SU-DHL-6 (cell line): Measurements from ENCODE around the gene NCOA5.

Experiments
- H2AFZ ChIP-seq: fragments of 200-600 bp; sonication (generic); 2 replicates; pipeline ENCODE4 v1.6.1; 2014; ENCODE audit warnings: low read depth, mild to moderate bottlenecking, moderate library complexity, mixed read lengths, antibody characterized with exemption, low read length; ENCODE audit not compliant: severe bottlenecking
- H3F3A ChIP-seq: fragments of 200-600 bp; shearing (Covaris generic); 2 replicates; pipeline ENCODE4 v1.6.0; 2016; ENCODE audit warnings: antibody characterized with exemption, mild to moderate bottlenecking; ENCODE audit not compliant: insufficient read depth
- H3K27ac ChIP-seq: fragments of 200-600 bp; sonication (generic); 2 replicates; pipeline ENCODE4 v1.5.1; 2016; ENCODE audit warnings: low read depth, mild to moderate bottlenecking, low read length, moderate library complexity, mixed read lengths
- H3K27me3 ChIP-seq: fragments of 200-600 bp; sonication (generic), shearing (Covaris generic); 2 replicates; pipeline ENCODE4 v1.6.0; 2014; ENCODE audit warnings: mild to moderate bottlenecking, low read length
- H3K36me3 ChIP-seq: fragments of 200-600 bp; sonication (generic); 2 replicates; pipeline ENCODE4 v1.6.1; 2014; ENCODE audit warnings: mild to moderate bottlenecking, low read length, mixed read lengths
- H3K4me2 ChIP-seq: fragments of 300-600, 200-600 bp; shearing (Covaris generic), sonication (generic); 2 replicates; pipeline ENCODE4 v1.6.0; 2014; ENCODE audit warnings: low read length, low read depth, mild to moderate bottlenecking; ENCODE audit not compliant: poor library complexity, severe bottlenecking
- H3K4me3 ChIP-seq: fragments of 200-600 bp; sonication (generic); 2 replicates; pipeline ENCODE4 v1.5.1; 2014; ENCODE audit warnings: antibody characterized with exemption, low read length, mild to moderate bottlenecking, mixed read lengths; ENCODE audit not compliant: insufficient read depth, poor library complexity, severe bottlenecking
- H3K79me2 ChIP-seq: fragments of 200-600 bp; sonication (generic); 2 replicates; pipeline ENCODE4 v1.6.1; 2014; ENCODE audit warnings: mild to moderate bottlenecking, low read length, moderate library complexity; ENCODE audit not compliant: insufficient read depth
- H3K9ac ChIP-seq: fragments of 200-600 bp; sonication (generic); 2 replicates; pipeline ENCODE4 v1.7.0; 2014; ENCODE audit warnings: mild to moderate bottlenecking, low read length
- H3K9me2 ChIP-seq: fragments of 200-600 bp; sonication (generic); replicated peaks from 2 replicates; pipeline ENCODE4 v1.6.1; 2014; ENCODE audit warnings: low read length; ENCODE audit not compliant: insufficient read depth
- H3K9me3 ChIP-seq: fragments of 200-600 bp; sonication (generic); 2 replicates; pipeline ENCODE4 v1.6.1; 2014; ENCODE audit warnings: low read length, mixed read lengths; ENCODE audit not compliant: insufficient read depth
- H4K20me1 ChIP-seq: fragments of 200-600 bp; sonication (generic); 2 replicates; pipeline ENCODE4 v1.6.1; 2014; ENCODE audit warnings: low read depth, mild to moderate bottlenecking, antibody characterized with exemption, low read length, moderate library complexity, mixed read lengths
- CTCF ChIP-seq: fragments of 200-600 bp; sonication (generic); IDR thresholded peaks from one replicate; pipeline ENCODE4 v1.5.1; 2017; ENCODE audit warnings: antibody characterized with exemption, mild to moderate bottlenecking, low read length, moderate library complexity; ENCODE audit not compliant: insufficient read depth, poor library complexity, severe bottlenecking
- EZH2phosphoT487 ChIP-seq: fragments of 200-600 bp; sonication (generic), shearing (Covaris generic); conservative IDR thresholded peaks from 2 replicates; pipeline ENCODE4 v1.6.1; 2018; ENCODE audit warnings: mild to moderate bottlenecking, antibody characterized with exemption, low read length, moderate library complexity, mixed read lengths

NCOA5 gene

GRCh38 chr20:46089417-46090388 is at the start of gene NCOA5:
TSS of gene NCOA5 (minus strand) at chr20:46089962. CDS start at chr20:46079424, 10,538 bp downstream.
- H3K9me3 ChIP-seq = no peaks in the 10 kb centered on the region
- peaks cover 48% of the 10 kb centered on the region for H3K79me2 ChIP-seq
- H3K27ac ChIP-seq = peak within 1 kb of the TSS; percentile 76
- H3K27me3 ChIP-seq = no peaks in the 10 kb centered on the region
- peak within 1 kb of the TSS; percentile 93 for H3K4me3 ChIP-seq
- H3K9ac ChIP-seq = peak within 1 kb of the TSS; percentile 95
- TF ChIP-seq CTCF = no peak
- H3K9me2 ChIP-seq = no peaks in the 10 kb centered on the region
- no peaks in the 10 kb centered on the region for H3K36me3 ChIP-seq
- H2AFZ ChIP-seq = peak within 1 kb of the TSS; percentile 60
- H3F3A ChIP-seq = 0 out of 2 replicates have a peak, but pooled peaks cover 9% of the 10 kb centered on the region
- H3K4me2 ChIP-seq = peak within 1 kb of the TSS; percentile 98
- H4K20me1 ChIP-seq = peaks cover 23% of the 10 kb centered on the region; the same call in 1 of the 2 replicates

GRCh38 chr20:46139266-46139889 is 49.6 kb upstream of the NCOA5 start:
- H3K27ac ChIP-seq = no peak overlapping the region
- H3F3A ChIP-seq = no peaks in the 10 kb centered on the region
- TF ChIP-seq EZH2phosphoT487 (no peak), CTCF (no peak)
- H3K9me3 ChIP-seq = no peaks in the 10 kb centered on the region
- no peaks in the 10 kb centered on the region for H4K20me1 ChIP-seq
- no peaks in the 10 kb centered on the region for H3K36me3 ChIP-seq
- H3K4me2 ChIP-seq = no peak overlapping the region
- H3K79me2 ChIP-seq = no peaks in the 10 kb centered on the region
- H3K9ac ChIP-seq = no peak overlapping the region
- H3K4me3 ChIP-seq = no peak overlapping the region
- H3K9me2 ChIP-seq = no peaks in the 10 kb centered on the region
- H2AFZ ChIP-seq = no peak overlapping the region
- H3K27me3 ChIP-seq = 0 out of 2 replicates have a peak, but pooled peaks cover 4% of the 10 kb centered on the region

GRCh38 chr20:46137816-46138215 is 48.1 kb upstream of the NCOA5 start:
- no peaks in the 10 kb centered on the region for H3K27me3 ChIP-seq
- H3K79me2 ChIP-seq = no peaks in the 10 kb centered on the region
- no peak overlapping the region for H3K27ac ChIP-seq
- TF ChIP-seq EZH2phosphoT487 (no peak), CTCF (no peak)
- no peak overlapping the region for H2AFZ ChIP-seq
- H3F3A ChIP-seq = no peaks in the 10 kb centered on the region
- no peak overlapping the region for H3K4me3 ChIP-seq
- no peaks in the 10 kb centered on the region for H4K20me1 ChIP-seq
- no peaks in the 10 kb centered on the region for H3K9me2 ChIP-seq
- H3K9me3 ChIP-seq = no peaks in the 10 kb centered on the region
- H3K9ac ChIP-seq = no peak overlapping the region
- H3K36me3 ChIP-seq = no peaks in the 10 kb centered on the region
- H3K4me2 ChIP-seq = no peak overlapping the region
